PC-9 (cell line): ENCODE results near the gene TNFRSF1A. TPM values are rescaled to one million over a fixed set of nuclear protein-coding genes. Genes with fewer than 3 reads are reported as not detected.
A peak's percentile ranks its signal among the peaks of the same experiment; 100 is the strongest.

Source experiments
- BruUV-seq: library from RNA; stranded (reverse); fragments of 400-500 nt; replicated peaks from 2 replicates; lab custom pipeline; 2021; lab: Mats Ljungman, UMichigan
- CTCF ChIA-PET: fragments of 300-600 bp; sonication (Branson Sonifier 250); formaldehyde crosslinking; loops from one replicate; lab custom pipeline; 2022; ENCODE audit warnings: antibody characterized with exemption; lab: Charles Lee
- POLR2A ChIA-PET: fragments of 300-600 bp; sonication (Branson Sonifier 250); formaldehyde crosslinking; loops from one replicate; lab custom pipeline; 2022; ENCODE audit warnings: antibody characterized with exemption; ENCODE audit not compliant: unreplicated experiment; lab: Charles Lee
- DNase-seq, 2 experiments: peaks; one replicate each; pipeline versions ENCODE4 v3.0.0 to v3.0.0-alpha.2; 2015 to 2022; ENCODE audit warnings: mixed read lengths in 1 of 2
- H2AFZ ChIP-seq: fragments of 200-600 bp; sonication (generic); 2 replicates; pipeline ENCODE4 v1.8.1; 2017; ENCODE audit warnings: antibody characterized with exemption
- H3F3A ChIP-seq: fragments of 200-600 bp; sonication (generic); 2 replicates; pipeline ENCODE4 v1.8.1; 2017; ENCODE audit warnings: antibody characterized with exemption, mild to moderate bottlenecking, low read depth; ENCODE audit not compliant: insufficient read depth
- H3K27ac ChIP-seq: fragments of 200-600 bp; sonication (generic); 2 replicates; pipeline ENCODE4 v1.6.1; 2016; ENCODE audit warnings: mixed run types
- H3K27me3 ChIP-seq: fragments of 200-600 bp; sonication (generic); 2 replicates; pipeline ENCODE4 v1.6.1; 2016; ENCODE audit warnings: low read depth, mixed run types; ENCODE audit not compliant: insufficient read depth
- H3K36me3 ChIP-seq: fragments of 200-600 bp; sonication (generic); 2 replicates; pipeline ENCODE4 v1.6.1; 2016; ENCODE audit warnings: low read depth, mixed run types
- H3K4me1 ChIP-seq: fragments of 200-600 bp; sonication (generic); replicated peaks from 2 replicates; pipeline ENCODE4 v1.6.1; 2016; ENCODE audit warnings: mixed run types; ENCODE audit not compliant: insufficient read depth
- H3K4me2 ChIP-seq: fragments of 200-600 bp; sonication (generic); 2 replicates; pipeline ENCODE4 v1.6.1; 2017; ENCODE audit warnings: mixed run types
- H3K4me3 ChIP-seq: fragments of 200-600 bp; sonication (generic); 2 replicates; pipeline ENCODE4 v1.6.1; 2016; ENCODE audit warnings: mixed run types
- H3K79me2 ChIP-seq: fragments of 200-600 bp; sonication (generic); 2 replicates; pipeline ENCODE4 v1.6.1; 2017; ENCODE audit warnings: low read depth, mixed run types
- H3K9me2 ChIP-seq: fragments of 200-600 bp; sonication (generic); 2 replicates; pipeline ENCODE4 v1.8.1; 2017; ENCODE audit warnings: mild to moderate bottlenecking; ENCODE audit not compliant: insufficient read depth
- H3K9me3 ChIP-seq: fragments of 200-600 bp; sonication (generic); 2 replicates; pipeline ENCODE4 v1.8.1; 2016; ENCODE audit warnings: low read depth; ENCODE audit not compliant: insufficient read depth
- H4K20me1 ChIP-seq: fragments of 200-600 bp; sonication (generic); 2 replicates; pipeline ENCODE4 v1.8.1; 2017; ENCODE audit not compliant: insufficient read depth
- EZH2 ChIP-seq: fragments of 200-600 bp; sonication (generic); IDR thresholded peaks from 2 replicates; pipeline ENCODE4 v1.8.0; 2017; ENCODE audit warnings: antibody characterized with exemption, low read depth
- intact Hi-C: fragments of 100-400 bp; cut with micrococcal nuclease; formaldehyde crosslinking; loops from one replicate; pipeline ENCODE4 v1.10.0; 2022; ENCODE audit not compliant: unreplicated experiment
- total RNA-seq: library from RNA; stranded (reverse); gene quantifications from 2 replicates; pipeline ENCODE4 v1.2.3, GENCODE V29; 2021
- TF ChIP-seq, protein P1 (sequence below): fragments of 200-600 bp; sonication (generic); conservative IDR thresholded peaks from 2 replicates; pipeline ENCODE4 v1.6.1; 2017; ENCODE audit warnings: mixed run types, antibody characterized with exemption, mild to moderate bottlenecking, moderate library complexity

Gene TNFRSF1A
- total RNA-seq, 1 experiment from 2014 or later, result 165 TPM

DNA sequence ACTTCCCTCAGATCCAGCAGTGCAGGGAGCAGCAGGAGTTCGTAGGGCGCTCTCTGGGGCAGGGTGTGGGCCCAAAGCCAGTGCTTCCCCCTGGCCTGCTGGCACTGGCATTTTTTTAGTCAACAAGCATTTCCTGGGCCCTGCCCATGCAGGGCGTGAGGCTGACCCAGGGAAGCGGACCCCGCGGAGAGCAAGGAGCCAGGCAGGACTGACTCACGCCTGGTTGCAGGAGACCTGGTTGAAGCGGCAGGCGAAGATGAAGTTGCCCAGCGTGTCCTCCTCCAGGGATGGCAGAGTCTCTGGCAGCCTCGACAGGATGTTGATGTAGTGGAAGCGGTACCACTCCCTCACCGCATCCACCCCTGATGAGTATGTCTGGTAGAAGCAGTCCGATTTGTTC is 20.0 kb upstream of the TNFRSF1A start:
- BruUV-seq, result no TSS peak
- peak overlapping the region; percentile 28 for H3K27ac ChIP-seq
- no peaks in the 10 kb centered on the region; the same call in 1 of the 2 replicates for H4K20me1 ChIP-seq
- 0 out of 2 replicates have a peak overlapping the region, but pooled peaks have one; percentile 1 for H3K4me2 ChIP-seq
- H3K79me2 ChIP-seq, result peaks cover 56% of the 10 kb centered on the region
- no peak overlapping the region for H2AFZ ChIP-seq
- H3K4me3 ChIP-seq, result no peak overlapping the region
- H3K36me3 ChIP-seq, result peaks cover 16% of the 10 kb centered on the region; the same call in 1 of the 2 replicates
- no peaks in the 10 kb centered on the region for H3K27me3 ChIP-seq
- no peaks in the 10 kb centered on the region for H3K9me3 ChIP-seq
- no peak for TF ChIP-seq EZH2
- TF ChIP-seq, protein P1, sequence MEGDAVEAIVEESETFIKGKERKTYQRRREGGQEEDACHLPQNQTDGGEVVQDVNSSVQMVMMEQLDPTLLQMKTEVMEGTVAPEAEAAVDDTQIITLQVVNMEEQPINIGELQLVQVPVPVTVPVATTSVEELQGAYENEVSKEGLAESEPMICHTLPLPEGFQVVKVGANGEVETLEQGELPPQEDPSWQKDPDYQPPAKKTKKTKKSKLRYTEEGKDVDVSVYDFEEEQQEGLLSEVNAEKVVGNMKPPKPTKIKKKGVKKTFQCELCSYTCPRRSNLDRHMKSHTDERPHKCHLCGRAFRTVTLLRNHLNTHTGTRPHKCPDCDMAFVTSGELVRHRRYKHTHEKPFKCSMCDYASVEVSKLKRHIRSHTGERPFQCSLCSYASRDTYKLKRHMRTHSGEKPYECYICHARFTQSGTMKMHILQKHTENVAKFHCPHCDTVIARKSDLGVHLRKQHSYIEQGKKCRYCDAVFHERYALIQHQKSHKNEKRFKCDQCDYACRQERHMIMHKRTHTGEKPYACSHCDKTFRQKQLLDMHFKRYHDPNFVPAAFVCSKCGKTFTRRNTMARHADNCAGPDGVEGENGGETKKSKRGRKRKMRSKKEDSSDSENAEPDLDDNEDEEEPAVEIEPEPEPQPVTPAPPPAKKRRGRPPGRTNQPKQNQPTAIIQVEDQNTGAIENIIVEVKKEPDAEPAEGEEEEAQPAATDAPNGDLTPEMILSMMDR, result no peak
- no peaks in the 10 kb centered on the region for H3K9me2 ChIP-seq
- intact Hi-C loops, result loop anchor here (2.0 kb wide), 2 partner anchors 25 to 145 kb away; no protein-coding TSS in a partner anchor
- peaks cover 66% of the 10 kb centered on the region for H3F3A ChIP-seq
- H3K4me1 ChIP-seq, result peaks cover 54% of the 10 kb centered on the region
- DNase-seq, result peak; percentile 53 to 98
- ChIA-PET POLR2A (no interaction called here), CTCF (no interaction called here)

DNA sequence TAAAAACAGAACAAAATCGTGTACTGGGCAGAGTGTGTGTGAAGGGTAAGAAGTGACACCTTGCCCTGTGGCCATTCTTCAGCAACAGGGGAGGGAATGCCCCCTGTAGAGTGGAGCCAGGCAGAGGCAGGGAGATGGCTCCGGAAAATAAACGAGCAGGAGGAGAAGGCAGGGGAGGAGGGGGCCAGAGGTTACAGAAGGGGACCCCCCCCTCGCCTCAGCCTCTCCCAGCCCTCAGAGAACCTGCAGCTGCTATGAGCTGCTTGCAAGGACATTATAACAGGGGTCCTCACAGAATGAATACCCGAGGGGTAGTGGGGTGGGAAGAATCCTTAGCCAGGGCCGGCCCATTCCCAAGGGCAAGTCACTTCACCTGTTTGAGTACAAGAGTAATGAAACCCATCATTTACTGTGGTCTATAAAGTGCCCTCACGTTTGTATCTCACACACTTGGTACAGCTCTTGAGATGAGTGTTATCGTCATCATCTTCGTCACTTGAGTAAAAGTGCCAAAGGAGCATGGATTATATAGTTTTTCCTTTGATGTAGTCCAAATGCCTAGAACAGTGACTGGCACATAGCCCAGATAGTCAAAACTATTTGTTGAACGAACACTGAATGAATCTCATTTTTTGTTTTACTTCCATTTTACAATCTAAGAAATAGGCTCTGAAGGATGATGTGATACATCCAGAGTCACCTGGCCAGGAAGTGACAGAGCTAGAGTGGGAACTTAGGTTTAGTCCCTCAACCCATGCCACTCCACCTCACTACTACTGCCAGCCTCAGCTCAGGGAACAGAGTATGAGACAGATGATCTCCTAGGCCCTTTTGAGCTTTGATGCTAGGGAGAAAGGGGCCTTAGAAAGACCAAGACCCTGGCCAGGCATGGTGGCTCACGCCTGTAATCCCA is 19.0 kb upstream of the TNFRSF1A start:
- TF ChIP-seq EZH2, result no peak
- TF ChIP-seq, protein P1, result no peak
- CTCF ChIA-PET, result interaction anchor here (0.5 kb wide), 1 partner anchor 51 kb away, joined by 6 read pairs; no protein-coding TSS in a partner anchor
- Histone ChIP-seq H3K9me3 (no peaks in the 10 kb centered on the region), H2AFZ (no peak overlapping the region), H3K79me2 (peaks cover 46% of the 10 kb centered on the region), H3F3A (peaks cover 70% of the 10 kb centered on the region), H3K4me1 (peaks cover 47% of the 10 kb centered on the region), H3K4me2 (0 out of 2 replicates have a peak overlapping the region, but pooled peaks have one; percentile 1), H3K27me3 (no peaks in the 10 kb centered on the region), H3K9me2 (no peaks in the 10 kb centered on the region), H3K4me3 (no peak overlapping the region), H3K36me3 (peaks cover 16% of the 10 kb centered on the region), H4K20me1 (no peaks in the 10 kb centered on the region; the same call in 1 of the 2 replicates), H3K27ac (no peak overlapping the region)
- TSS peak; percentile 1 for BruUV-seq
- intact Hi-C loops, result no loop called here
- DNase-seq, result no peak
- POLR2A ChIA-PET, result no interaction called here

DNA sequence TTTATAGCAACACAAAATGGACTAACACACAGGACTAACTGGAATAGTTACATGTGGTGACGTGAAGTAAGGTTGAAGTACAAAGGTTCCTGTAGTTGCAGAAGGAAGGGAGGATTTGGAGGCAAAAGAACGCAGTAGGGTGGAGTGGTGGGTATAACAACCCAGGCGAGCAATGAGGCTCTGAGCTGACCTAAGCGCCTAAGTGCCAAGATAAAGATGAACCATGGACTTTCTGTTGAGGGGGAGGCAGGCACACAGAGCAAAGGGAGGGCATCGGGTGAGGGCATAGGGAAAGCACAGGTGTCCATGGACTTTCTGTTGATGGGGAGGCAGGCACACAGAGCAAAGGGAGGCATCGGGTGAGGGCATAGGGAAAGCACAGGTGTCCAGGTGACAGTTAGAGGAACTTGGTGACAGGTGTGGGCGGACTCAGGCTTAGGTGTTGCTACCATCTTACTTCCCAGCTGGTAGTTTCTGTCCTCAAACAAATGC is 18.2 kb upstream of the TNFRSF1A start:
- POLR2A ChIA-PET, result no interaction called here
- Histone ChIP-seq H3K36me3 (peaks cover 23% of the 10 kb centered on the region), H3K79me2 (peaks cover 39% of the 10 kb centered on the region), H4K20me1 (no peaks in the 10 kb centered on the region; the same call in none of the 2 replicates), H3K27me3 (no peaks in the 10 kb centered on the region), H3K4me3 (no peak overlapping the region), H3K4me2 (no peak overlapping the region), H3F3A (peaks cover 66% of the 10 kb centered on the region), H3K9me3 (no peaks in the 10 kb centered on the region), H2AFZ (no peak overlapping the region), H3K4me1 (peaks cover 40% of the 10 kb centered on the region), H3K9me2 (no peaks in the 10 kb centered on the region), H3K27ac (no peak overlapping the region)
- TF ChIP-seq, protein P1, result no peak
- no peak for TF ChIP-seq EZH2
- CTCF ChIA-PET, result interaction anchor here (0.5 kb wide), 1 partner anchor 11 kb away, joined by 4 read pairs; no protein-coding TSS in a partner anchor
- intact Hi-C loops, result no loop called here
- BruUV-seq, result no TSS peak
- DNase-seq, result no peak
